HepG2 (cell line): ENCODE measurements around the gene TTYH1. TPM values are rescaled to one million over a fixed set of nuclear protein-coding genes. Genes with fewer than 3 reads are reported as not detected.

ENCODE experiments used
- BRF2 ChIP-seq: sonication (generic); formaldehyde crosslinking; IDR thresholded peaks from 2 replicates; pipeline ENCODE4 v1.8.1; 2022; ENCODE audit warnings: mild to moderate bottlenecking, missing genetic modification reagents
- CCAR2 ChIP-seq: fragments of 200-400 bp; formaldehyde crosslinking; optimal IDR thresholded peaks from 2 replicates; pipeline ENCODE3; 2018; ENCODE audit warnings: low read depth, mild to moderate bottlenecking, low read length, moderate library complexity
- CEBPB ChIP-seq: IDR thresholded peaks from 2 replicates; pipeline ENCODE4 v1.6.1; 2011; ENCODE audit warnings: low read depth, low read length, improper control_type of control experiment, borderline replicate concordance
- GLI4 ChIP-seq: sonication (generic); formaldehyde crosslinking; IDR thresholded peaks from 2 replicates; pipeline ENCODE4 v1.5.1; 2020; ENCODE audit warnings: missing genetic modification reagents, mild to moderate bottlenecking, moderate library complexity, borderline replicate concordance
- GPN1 ChIP-seq: sonication (generic); formaldehyde crosslinking; IDR thresholded peaks from 2 replicates; pipeline ENCODE4 v1.5.1; 2020; ENCODE audit warnings: missing genetic modification reagents, borderline replicate concordance
- HNRNPH1 ChIP-seq: fragments of 200-400 bp; formaldehyde crosslinking; optimal IDR thresholded peaks from 2 replicates; pipeline ENCODE3; 2017; ENCODE audit warnings: mild to moderate bottlenecking, low read depth, low read length
- HNRNPLL ChIP-seq: fragments of 200-400 bp; formaldehyde crosslinking; IDR thresholded peaks from 2 replicates; pipeline ENCODE4 v1.6.1; 2017; ENCODE audit warnings: mild to moderate bottlenecking, low read depth, low read length; ENCODE audit not compliant: poor library complexity, severe bottlenecking
- HOMEZ ChIP-seq: IDR thresholded peaks from 2 replicates; pipeline ENCODE4 v1.6.1; 2016; ENCODE audit warnings: low read depth
- KLF9 ChIP-seq: IDR thresholded peaks from 2 replicates; pipeline ENCODE4 v1.6.1; 2016; ENCODE audit warnings: low read depth
- MTA3 ChIP-seq: sonication (generic); formaldehyde crosslinking; IDR thresholded peaks from 2 replicates; pipeline ENCODE4 v1.4.0; 2020; ENCODE audit warnings: missing genetic modification reagents
- MXD3 ChIP-seq: IDR thresholded peaks from 2 replicates; pipeline ENCODE4 v1.6.1; 2016; ENCODE audit warnings: mild to moderate bottlenecking, missing biosample characterization, missing genetic modification reagents
- NCOR1 ChIP-seq: fragments of 200-600 bp; sonication (generic); IDR thresholded peaks from 2 replicates; pipeline ENCODE4 v1.7.0; 2017; ENCODE audit warnings: antibody characterized with exemption, low read length, borderline replicate concordance
- PHB2 ChIP-seq: fragments of 450-650 bp; IDR thresholded peaks from 2 replicates; pipeline ENCODE4 v1.6.1; 2018; ENCODE audit not compliant: partially characterized antibody
- SP1 ChIP-seq, 2 experiments: fragments of 450-650 bp in 1 of 2; sonication (generic) in 1 of 2; formaldehyde crosslinking in 1 of 2; IDR thresholded peaks; 2 replicates each; pipeline versions ENCODE4 v1.4.0 to v1.6.1; 2016 to 2020; ENCODE audit warnings: missing genetic modification reagents in 1 of 2
- TAF1 ChIP-seq: sonication (generic); formaldehyde crosslinking; IDR thresholded peaks from 2 replicates; pipeline ENCODE4 v1.4.0; 2020; ENCODE audit warnings: missing genetic modification reagents
- ZIK1 ChIP-seq: sonication (generic); formaldehyde crosslinking; IDR thresholded peaks from 2 replicates; pipeline ENCODE4 v1.5.0; 2020; ENCODE audit warnings: mild to moderate bottlenecking, low read depth, missing genetic modification reagents, borderline replicate concordance
- ZNF263 ChIP-seq: sonication (generic); formaldehyde crosslinking; IDR thresholded peaks from 2 replicates; pipeline ENCODE4 v1.4.0; 2020; ENCODE audit warnings: missing genetic modification reagents
- ZNF451 ChIP-seq: sonication (generic); formaldehyde crosslinking; IDR thresholded peaks from 2 replicates; pipeline ENCODE4 v1.5.0; 2020; ENCODE audit warnings: mild to moderate bottlenecking, missing genetic modification reagents
- ZNF460 ChIP-seq: sonication (generic); formaldehyde crosslinking; IDR thresholded peaks from 2 replicates; pipeline ENCODE4 v1.5.1; 2020; ENCODE audit warnings: missing genetic modification reagents, mild to moderate bottlenecking, borderline replicate concordance
- ZNF484 ChIP-seq: sonication (generic); formaldehyde crosslinking; IDR thresholded peaks from 2 replicates; pipeline ENCODE4 v1.5.1; 2020; ENCODE audit warnings: mild to moderate bottlenecking, low read depth, missing genetic modification reagents, borderline replicate concordance
- ZNF687 ChIP-seq: sonication (generic); formaldehyde crosslinking; IDR thresholded peaks from 2 replicates; pipeline ENCODE4 v1.5.1; 2020; ENCODE audit warnings: mild to moderate bottlenecking, missing genetic modification reagents, moderate library complexity
- ZNF784 ChIP-seq: sonication (generic); formaldehyde crosslinking; IDR thresholded peaks from 2 replicates; pipeline ENCODE4 v1.5.1; 2020; ENCODE audit warnings: missing genetic modification reagents, mild to moderate bottlenecking, borderline replicate concordance
- polyA plus RNA-seq, 8 experiments: library from polyadenylated mRNA; depleted of rRNA in 3 of 8; stranded (reverse) in 7 of 8; unstranded in 1 of 8; fragments of >200 nt; fragmentation: Illumina TruSeq in 4 of 8; extraction: Trizol in 4 of 8; gene quantifications; 2 replicates each; pipeline versions ENCODE4 v1.2.1 to v1.2.3, GENCODE V29; 2011 to 2016; ENCODE audit warnings: low read depth in 4 of 8, missing spikeins in 1 of 8, mixed read lengths in 1 of 8; ENCODE audit not compliant: insufficient read depth in 1 of 8
- total RNA-seq, 5 experiments: library from RNA; depleted of rRNA; stranded (reverse); fragments of >200 nt; fragmentation: Illumina TruSeq; extraction: Trizol; gene quantifications; 2 replicates each; pipeline ENCODE4 v1.2.3, GENCODE V29; 2016; ENCODE audit warnings: low read depth in 1 of 5

TTYH1 gene
- total and polyA plus RNA-seq, 2 of the 13 experiments (the other 11 are each of a cell fraction or from before 2014, with no cell fraction given) = 6.9 to 19.9 TPM

GRCh38 chr19:54420068-54420382 lies 4.8 kb downstream of the TTYH1 start (continued):
- TF ChIP-seq ZNF687 (CRISPR knock-in tag) = no peak
- no peak for TF ChIP-seq ZNF451
- TF ChIP-seq GPN1 = no peak
- TF ChIP-seq GLI4 (CRISPR knock-in tag) = no peak
- no peak for TF ChIP-seq NCOR1
- no peak for TF ChIP-seq MXD3 (CRISPR knock-in tag)
- TF ChIP-seq HNRNPH1 = no peak
- TF ChIP-seq BRF2 (CRISPR knock-in tag) = no peak
- TF ChIP-seq PHB2 = no peak
- no peak for TF ChIP-seq ZNF784 (CRISPR knock-in tag)
- TF ChIP-seq CCAR2 = no peak
- TF ChIP-seq HOMEZ = no peak
- no peak for TF ChIP-seq CEBPB
- TF ChIP-seq ZNF460 = no peak
- no peak for TF ChIP-seq SP1 (IDR thresholded peaks at IDR 0.05)
- TF ChIP-seq SP1 (CRISPR knock-in tag; IDR thresholded peaks at IDR 0.05) = no peak
- TF ChIP-seq ZIK1 (CRISPR knock-in tag) = no peak
- TF ChIP-seq MTA3 (CRISPR knock-in tag) = no peak
- no peak for TF ChIP-seq ZNF484 (CRISPR knock-in tag)
- no peak for TF ChIP-seq ZNF263 (CRISPR knock-in tag)
- no peak for TF ChIP-seq KLF9
- TF ChIP-seq TAF1 = 0 out of 2 replicates have a peak, but pooled peaks have one; percentile 17
- peak; percentile 55 for TF ChIP-seq HNRNPLL
